GM04504 (cell line): ENCODE data around the gene BCKDHA.

Experiments used
- DNase-seq: peaks from one replicate; pipeline ENCODE4 v3.0.0-alpha.2; 2012; ENCODE audit warnings: low read depth

BCKDHA gene

DNA sequence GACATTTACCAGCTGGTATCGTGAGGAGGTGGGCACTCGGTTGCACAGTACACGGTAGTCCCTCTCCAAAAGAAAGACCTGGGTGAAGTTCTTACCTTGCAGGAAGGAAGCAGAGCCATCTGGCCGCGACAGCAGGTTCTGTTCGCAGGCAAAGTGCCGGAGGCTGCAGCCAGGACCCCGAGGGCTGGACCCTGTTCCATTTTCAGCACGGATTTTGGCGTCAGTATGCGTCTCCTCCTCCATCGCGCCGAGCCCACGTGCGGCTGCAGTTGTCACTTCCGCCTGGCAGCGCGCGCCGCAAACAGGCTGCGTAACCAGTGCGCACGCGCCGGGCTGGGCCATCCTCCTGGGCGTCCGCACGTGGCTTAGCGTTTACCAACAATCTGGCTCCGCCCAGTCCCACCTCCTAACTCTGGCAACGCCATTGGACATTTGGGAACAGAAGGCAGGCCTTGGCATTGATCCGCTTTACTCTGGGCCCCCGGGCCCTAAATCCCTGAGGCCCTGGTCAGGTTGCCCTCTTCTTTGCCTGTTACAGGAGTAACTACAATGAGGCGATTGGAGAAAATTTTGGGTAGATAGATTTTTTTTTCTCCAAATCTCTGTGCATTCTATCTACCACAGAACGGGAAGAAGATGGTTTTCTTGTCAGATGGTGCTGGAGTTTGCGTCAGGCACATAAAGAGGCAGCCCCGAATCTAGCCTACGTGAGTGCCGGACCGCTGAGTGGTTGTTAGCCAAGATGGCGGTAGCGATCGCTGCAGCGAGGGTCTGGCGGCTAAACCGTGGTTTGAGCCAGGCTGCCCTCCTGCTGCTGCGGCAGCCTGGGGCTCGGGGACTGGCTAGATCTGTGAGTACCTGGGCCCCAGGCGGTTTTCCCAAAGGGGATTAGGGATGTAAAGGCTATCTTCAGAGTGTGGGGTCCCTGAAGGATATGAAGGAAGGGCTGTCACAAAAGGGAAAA is at the start of gene BCKDHA, which contains the start of gene EXOSC5:
BCKDHA (plus strand) TSS at position 733 of the 964 bp plus-strand sequence; CDS start at position 743, 10 bp downstream.
EXOSC5 (minus strand) TSS at position 274 of the 964 bp plus-strand sequence; CDS start at position 243, 31 bp downstream.
- peak; percentile 100 for DNase-seq

DNA sequence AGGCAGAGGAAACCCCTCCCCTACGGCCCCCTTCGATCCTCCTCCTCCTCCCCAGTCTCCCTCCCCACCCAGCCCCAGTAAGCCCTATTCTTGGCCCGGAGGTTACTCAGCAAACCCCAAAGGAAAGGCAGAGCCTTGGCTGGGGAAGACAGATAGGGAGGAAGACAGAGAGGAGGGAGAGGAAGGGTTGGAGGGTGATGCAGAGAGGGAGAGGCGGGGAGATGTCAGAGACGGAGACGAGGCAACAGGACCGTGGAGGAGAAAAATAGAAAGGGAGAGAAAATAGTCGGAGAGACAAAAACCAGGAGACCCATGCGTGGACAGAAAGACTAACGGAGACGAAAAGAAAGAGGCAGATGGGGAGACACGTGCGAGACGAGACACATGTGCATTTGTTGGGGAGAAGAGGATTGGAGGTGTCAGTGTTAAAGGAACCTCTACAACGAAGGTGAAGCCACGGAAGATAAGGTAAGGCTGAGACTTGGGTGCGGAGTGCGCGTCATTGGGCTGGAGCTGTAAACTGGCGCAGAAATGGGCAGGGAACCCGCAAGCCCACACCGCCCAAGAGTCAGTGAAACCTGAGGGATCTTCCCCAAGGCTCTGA is 46.8 kb upstream of the BCKDHA start:
- DNase-seq: no peak

DNA sequence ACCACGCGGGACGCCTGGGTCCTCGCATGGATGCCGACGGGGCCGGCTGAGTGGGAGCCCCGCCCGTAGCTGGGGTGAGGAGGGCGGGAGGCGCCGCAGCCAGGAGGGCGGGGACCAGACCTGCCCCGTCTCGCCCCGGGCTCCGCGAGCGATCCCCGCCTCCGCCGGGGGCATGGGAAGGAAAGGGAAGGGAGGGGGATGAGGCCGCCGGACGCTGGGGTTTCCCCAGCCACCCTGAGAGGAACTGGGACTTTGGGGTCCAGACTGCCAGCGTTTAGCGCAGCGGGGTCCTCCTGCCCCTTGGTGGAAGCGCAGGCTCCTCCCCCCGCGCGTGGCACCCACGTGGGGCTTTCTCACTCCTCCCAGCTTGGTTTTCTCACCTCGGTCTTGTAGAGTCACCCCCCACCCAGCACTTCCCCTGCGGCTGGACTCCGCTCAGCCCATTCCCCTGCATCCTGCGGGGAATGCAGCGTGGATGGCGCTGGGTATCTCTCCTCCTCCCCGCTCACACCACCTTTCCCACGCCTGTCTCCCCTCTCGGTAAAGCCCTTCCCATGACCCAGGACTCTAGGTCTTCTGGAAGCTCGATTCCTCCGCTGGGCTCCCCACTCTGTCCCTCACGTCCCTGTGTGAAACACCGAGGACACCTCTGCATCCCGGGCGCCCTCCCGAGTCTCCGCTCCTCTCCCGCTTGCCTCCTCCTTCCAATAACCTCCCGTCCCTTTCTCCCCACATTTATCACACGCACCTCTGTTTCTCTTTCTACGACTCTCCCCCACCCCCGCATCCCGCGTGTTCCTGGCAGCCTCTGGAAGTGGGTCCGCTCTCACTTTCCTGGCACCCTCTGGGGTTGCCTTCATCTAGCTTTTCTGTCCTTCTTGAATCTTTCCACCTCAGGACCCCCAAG is 46.0 kb upstream of the BCKDHA start:
- no peak for DNase-seq

DNA sequence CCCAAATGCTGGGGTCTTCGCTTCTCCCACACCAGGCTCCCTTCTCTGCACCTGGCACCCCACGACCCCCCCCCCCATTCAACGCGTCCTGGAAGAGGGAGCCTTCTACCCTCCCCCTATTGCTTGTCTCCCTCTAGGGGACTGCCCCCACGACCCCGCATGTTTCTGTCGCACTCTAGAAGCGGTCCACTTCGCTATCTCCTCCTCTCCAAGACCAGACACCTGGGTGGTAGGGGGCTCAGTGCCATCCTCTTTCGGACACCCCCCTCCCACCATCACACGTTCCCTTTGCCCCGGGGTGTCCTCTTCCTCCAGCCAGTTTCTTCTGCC is 45.4 kb upstream of the BCKDHA start:
- DNase-seq: no peak

DNA sequence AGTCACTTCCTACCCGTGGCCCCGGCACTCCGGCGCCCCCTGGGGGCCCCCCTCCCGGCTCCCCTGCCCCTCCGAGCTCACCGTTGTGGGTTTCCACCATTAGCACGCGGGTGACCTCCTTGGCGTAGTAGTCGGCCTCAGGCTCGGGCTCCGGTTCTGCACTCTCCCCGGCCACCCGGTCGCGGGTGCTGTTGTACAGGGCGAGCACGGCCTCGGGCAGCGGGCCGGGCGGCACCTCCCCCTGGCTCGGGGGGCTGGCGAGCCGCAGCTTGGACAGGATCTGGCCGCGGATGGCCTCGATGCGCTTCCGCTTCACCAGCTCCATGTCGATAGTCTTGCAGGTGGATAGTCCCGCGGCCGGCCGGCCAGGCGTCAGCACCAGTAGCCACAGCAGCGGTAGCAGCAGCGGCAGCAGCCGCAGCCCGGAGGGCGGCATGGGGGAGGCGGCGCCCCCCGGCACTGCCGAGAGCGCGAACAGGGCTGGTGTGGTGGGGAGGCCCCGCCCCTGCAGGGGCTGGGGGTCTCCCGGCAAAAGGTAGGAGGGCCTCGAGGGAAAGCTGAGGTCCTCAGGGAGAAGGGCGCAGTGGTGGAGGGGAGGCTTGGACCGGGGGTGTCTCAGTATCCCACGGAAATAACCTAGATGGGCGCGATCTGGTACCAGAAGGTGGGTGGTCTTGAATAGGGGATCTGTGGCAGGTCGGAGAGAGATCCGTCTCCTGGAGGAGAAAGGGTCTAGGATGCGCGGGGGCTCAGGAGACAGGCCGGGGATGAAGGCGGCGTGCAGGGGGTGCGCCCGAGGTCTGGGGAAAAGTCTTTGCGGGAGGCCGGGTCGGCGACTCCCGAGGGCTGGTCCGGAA is 44.8 kb upstream of the BCKDHA start:
- no peak for DNase-seq

DNA sequence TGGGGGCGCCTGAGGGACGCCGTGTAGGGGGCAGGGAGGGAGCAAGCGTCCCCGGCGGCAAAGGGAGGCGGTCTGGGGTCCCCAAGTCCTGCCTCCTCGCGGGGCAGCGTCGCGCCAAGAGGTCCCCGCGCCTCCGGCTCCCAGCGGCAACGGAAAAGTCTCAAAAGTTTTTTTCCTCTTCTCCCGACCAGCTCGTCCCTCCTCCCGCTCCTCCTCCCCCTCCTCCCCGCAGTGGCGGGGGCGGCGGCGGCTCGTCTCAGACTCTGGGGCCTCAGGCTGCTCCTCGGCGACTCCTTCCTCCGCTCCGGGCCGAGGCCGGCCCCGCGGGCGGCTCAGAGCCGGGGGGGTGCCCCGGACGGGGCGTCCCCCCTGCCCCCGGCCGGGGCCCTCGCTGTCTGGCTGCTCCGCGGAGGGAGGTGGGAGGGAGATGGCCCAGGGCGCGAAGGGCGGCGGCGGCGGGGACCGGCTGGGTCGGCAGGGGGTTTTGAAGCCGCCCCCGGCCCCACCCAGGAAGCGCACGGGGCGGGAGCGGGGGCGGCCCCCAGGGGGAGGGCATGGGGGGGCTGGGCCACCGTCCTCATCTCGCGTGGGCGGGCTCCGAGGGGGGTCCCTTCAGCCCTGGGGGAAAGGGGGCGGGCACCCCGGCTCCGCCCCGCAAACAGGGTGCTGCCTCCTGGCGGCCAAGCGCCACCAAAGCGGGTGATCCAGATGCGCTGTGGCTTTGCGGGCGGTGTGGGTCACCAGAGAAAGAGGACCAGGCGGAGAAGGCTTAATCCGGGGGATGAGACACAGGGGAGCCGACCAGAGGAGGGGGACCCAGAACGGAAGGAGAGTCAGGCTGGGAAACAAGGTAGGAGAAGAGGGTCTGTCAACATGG is 43.9 kb upstream of the BCKDHA start, which contains the start of gene TGFB1:
TGFB1 (minus strand) TSS at position 457 of the 877 bp plus-strand sequence. CDS start 878 bp downstream, outside the sequence.
- peak; percentile 82 for DNase-seq

DNA sequence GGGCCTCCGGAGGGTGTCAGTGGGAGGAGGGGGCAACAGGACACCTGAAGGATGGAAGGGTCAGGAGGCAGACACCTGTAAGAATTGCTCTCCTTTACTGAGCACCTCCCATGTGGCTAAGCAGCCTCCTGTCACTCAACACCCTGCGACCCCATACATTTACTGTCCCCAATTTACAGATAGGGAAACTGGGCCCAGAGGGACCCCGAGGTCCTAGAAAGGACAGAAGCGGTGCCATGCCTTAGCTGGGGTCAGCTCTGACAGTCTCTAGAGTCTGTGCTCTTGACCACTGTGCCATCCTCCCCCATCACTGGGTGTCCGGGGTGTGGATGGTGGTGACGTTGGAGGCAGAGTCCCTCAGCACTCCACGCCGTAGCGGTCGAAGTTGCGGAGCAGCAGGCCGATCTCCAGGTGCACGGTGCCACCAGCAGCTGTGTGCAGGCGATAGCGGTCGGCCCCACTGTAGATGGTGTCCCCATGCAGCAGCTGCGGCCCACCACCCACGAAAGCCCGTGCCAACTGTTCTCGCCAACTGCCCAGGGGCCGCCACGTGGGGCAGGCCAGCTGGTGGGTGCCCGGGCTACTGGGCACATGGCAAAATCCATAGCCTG is 43.2 kb upstream of the BCKDHA start:
- no peak for DNase-seq

DNA sequence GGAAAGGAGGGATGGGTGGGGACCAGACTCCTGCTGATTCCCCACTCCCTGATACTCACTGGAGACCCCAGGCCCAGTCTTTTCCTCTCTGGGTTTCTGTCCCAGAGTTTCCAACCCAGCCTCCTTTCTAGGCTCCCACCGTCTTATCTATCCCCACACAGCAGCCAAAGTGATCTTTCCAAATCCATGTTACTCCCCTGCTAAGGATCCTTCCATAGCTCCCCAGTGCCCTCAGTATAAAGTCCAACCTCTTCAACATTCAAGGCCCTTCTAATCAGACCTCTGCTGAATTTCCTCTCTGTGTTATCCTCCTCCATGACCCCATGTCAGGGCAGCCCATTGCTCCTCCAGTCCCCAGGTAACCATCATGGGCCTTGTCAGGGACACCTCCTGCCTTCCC is 42.6 kb upstream of the BCKDHA start:
- DNase-seq: no peak

DNA sequence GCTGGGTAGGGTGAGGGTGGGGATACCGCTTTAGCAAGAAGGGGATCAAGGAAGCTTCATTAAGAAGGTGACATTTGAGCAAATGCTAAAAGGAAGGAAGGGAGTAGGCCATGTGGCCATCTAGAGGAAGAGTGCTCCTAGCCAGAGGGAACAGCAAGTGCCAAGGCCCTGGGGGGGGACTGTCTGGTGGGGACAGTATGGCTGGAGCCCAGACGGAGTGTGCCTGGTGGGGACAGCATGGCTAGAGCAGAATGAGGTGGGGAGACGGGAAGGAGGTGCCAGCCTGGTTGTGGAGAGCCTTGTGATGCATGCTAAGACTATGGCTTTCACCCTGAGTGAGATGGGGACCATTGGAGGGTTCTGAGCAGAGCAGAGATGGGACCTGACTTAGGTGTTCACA is 41.8 kb upstream of the BCKDHA start:
- DNase-seq: no peak

DNA sequence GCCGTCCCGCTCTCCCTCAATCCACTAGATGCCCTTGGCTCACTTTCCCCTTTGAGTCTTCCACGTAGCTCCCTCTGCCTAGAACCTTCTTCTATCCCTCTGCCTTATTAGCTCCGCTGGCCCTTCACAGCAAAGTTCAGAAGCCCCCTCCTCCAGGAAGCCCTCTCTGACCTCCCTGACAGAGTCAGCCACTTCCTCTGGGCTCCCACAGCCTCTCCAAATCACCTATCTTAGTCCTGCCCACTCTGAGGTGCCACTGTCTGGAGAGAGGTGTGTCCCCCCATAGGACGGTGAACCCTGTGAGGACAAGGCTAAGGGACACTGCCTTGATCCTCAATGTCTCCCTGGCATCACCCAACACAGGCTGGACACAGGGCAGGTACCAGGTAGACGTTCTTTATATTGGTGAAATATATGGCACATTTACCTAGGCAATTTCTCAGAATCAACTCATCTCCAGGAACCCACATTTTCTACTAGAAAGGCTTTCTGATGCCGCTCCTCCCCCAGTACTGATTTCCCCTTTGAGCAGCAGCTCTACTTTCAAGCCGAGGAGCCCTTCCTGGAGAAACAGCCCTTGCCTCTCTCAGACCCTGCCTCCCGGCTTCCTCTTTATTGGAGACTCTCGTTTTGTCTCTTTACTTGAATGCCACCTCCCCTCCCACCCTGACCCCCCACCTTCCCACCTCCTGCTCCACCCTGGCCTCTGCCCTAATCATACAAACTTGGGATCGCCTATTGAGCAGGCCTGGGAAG is 40.5 kb upstream of the BCKDHA start:
- no peak for DNase-seq

DNA sequence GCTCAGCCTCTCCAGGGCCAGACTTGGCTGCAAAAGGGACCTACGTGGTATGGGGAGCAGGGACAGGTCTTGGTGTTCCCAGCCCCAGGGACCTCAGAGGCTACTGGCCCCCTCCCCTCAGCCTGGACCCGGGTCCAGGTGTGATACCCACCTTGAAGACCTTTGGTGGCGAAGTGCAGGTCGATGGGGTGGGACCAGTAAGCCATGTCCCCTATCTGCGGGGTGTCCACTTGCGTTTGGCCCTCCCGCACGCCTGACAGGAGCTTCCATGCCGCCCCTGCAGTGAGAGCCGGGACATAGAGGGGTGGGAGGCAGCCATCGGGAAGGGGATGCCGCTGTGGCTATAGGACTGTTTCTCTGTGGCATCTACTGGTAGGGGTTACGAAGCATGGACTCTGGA is 39.9 kb upstream of the BCKDHA start:
- no peak for DNase-seq

DNA sequence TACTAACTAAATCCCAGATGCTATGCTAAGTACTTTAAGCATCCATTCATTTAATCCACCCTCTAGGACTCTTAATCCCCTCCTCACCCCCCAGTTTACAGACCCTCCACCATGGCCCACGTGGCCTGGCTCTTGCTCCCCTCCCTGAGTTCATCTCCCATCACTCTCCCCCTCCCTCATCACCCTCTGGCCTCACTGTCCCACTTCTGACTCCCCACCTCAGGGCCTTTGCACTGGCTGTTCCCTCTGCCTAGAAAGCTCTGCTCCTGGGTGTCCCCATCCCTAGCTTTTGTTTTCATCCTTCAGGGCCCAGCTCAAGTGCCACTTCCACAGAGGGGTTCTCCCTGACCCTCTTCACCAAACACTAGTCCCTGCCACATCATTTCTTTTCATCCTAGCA is 37.9 kb upstream of the BCKDHA start:
- no peak for DNase-seq

DNA sequence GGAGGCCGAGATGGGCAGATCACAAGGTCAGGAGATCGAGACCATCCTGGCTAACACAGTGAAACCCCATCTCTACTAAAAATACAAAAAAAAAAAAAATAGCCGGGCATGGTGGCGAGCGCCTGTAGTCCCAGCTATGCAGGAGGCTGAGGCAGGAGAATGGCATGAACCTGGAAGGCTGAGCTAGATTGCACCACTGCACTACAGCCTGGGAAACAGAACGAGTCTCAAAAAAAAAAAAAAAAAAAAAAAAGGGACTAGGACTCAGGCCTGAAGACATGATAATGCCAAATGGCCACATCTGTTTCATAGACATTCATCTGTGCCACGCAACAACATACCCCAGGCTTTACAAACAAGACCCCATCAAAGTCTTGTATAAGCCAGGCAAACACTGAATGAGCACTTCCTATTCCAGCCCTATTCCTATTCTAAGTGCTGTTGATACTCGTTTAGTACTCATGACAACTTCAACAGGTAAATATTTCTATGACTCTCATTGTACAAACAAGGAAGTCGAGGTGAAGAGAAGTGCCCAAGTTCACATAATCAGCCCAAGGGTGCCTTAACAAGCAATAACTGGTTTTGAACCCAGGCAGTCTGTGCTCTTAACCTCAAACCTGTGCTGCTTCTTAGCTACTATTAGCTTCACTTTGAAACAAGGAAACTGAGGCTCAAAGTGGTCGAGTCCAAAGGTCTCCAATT is 35.3 kb upstream of the BCKDHA start:
- no peak for DNase-seq

DNA sequence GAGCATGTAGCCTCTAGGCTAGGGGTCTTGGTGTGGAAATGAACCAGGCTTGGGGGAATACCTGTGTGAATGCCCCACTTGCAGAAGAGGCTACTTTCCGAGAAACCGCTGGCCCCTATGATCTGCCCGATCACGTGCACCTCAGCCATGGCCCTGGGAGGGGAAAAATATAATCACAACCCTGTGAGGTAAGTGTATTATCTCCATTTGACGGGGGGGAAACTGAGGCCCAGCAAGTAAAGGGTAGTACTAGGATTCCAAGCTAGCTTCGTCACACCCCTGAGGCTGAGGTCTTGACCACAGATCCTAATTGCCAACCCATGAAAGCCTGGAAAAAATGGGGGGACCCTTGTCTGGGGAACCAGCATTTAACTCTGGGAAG is 34.3 kb upstream of the BCKDHA start:
- DNase-seq: no peak

DNA sequence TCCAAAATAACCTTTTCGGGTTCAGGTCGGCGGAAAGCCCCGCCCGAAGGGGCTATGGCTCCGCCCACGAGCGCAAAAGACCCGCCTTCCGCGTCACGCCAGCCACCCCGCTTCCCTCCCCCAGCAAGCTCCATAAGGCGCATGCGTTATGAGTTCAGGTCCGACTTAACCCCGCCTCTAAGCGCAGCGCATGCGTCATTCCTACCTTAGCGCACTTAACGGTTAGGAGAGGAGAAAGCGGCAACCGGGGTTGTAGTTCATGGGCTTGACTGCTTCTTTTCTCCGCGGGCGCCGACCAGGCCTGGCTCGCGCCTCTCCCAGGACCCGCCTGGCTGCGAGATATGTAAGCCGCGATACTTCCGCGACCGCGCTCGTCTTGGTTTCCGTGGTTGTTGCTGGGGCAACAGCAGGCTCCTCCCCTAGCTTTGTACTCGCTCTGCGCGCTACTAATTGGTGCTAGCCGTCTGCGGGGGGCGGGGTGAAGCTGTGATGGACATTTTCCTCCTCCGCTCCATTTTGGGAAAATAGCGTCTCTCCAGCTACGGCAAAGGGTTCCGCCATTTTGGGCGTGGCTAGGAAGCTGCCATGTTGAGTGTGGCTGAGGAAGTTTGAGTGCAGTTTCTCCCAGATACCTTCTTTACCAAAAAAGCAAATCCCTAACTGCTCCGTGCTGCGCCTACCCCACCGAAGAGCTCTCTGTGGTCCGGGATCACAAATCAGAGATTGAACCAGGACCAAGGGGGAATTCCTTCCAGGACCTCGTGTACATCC is 33.7 kb upstream of the BCKDHA start, which contains the start of gene B9D2:
B9D2 (minus strand) TSS at position 397 of the 771 bp plus-strand sequence. CDS start 630 bp downstream, outside the sequence.
- peak; percentile 97 for DNase-seq

DNA sequence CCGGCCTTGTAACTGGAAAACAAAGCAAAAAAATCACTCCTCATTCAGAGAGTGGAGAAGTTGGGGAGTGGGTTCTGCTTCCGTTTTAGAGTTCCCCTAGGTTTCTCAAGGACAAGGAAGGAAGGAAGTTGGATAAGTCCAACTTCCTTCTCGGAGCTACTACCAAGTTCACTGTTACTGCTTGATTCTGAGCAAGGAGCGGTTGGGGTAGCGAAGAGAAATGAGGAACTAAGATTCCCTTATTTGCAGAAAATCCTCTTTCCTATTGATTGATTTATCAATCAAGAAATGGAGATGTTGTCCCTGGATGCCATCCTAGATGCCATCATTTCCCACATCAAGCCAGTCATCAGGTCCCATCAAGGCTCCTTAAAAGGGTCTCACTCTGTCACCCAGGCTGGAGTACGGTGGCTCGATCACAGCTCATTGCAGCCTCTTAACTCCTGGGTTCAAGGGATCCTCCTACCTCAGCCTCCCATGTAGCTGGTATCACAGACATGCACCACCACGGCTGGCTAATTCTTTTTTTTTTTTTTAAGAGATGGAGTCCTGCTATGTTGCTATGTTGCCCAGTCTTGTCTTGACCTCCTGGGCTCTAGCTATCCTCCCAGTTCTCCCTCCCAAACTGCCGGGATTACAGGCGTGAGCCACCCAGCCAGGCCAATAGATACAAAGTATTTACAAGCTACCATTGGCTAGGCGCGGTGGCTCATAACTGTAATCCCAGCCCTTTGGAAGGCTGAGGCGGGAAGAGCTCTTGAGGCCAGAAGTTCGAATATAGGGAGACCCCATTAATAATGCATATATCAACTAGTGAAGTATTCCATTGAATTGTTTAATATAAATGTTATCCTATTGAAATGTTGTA is 32.9 kb upstream of the BCKDHA start:
- DNase-seq: no peak
